ENCODE measurements around the gene ENTHD1. TPM values are rescaled to one million over a fixed set of nuclear protein-coding genes. Genes with fewer than 3 reads are reported as not detected.

The ENTHD1 gene
- total RNA-seq, 1 donor from 2014 or later: not detected

DNA sequence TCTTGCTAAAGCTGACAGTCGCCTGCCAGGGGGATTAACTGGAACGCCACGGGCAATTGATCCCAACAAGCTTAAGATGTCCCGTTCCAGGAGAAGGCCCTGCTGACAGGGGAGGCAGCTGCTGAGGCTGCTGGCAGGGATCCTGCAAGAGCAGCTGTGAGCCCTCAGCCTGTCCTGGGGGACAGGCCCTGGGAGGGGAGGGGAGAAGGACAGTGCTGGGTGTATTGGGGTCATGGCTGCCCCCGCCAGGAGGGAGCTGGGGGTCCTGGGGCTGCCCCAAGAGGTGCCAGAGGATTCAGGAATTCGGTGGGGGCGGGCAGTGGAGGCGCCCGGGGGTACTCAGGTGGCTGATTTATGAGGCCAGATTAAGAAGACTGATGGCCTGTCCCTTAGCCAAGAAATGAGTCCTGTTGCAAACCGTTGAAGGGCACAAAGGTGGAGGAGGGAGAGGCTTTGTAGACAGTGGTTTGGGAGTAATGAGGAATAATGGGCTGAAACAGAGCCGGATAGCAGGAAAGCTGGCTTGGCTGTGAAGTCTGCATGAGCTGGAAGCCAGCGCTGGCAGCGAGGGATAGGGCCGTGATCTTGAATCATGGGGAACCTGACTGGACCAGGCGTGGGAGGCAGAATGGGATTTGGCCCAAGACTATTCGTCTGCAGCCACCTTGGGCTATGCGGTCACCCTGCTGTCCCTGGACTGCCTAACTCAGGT is 189.5 kb downstream of the ENTHD1 start:
- intact Hi-C loops (cut with DNase I): no loop called here
- no peak for DNase-seq (ENCODE audit: low spot score)

- intact Hi-C loops (cut with DNase I): no loop called here
- no peak for DNase-seq (ENCODE audit: low spot score)
Measured at GRCh38 chr22:39703091-39703490, 190.5 kb downstream of the ENTHD1 start.

- intact Hi-C loops (cut with DNase I): no loop called here
- no peak for DNase-seq (ENCODE audit: low spot score)
Measured at GRCh38 chr22:39700565-39700964, 193.0 kb downstream of the ENTHD1 start.

GRCh38 chr22:39699631-39700360 is 193.8 kb downstream of the ENTHD1 start:
- no peak for DNase-seq (ENCODE audit: low spot score)
- intact Hi-C loops (cut with DNase I): no loop called here

- intact Hi-C loops (cut with DNase I): no loop called here
- no peak for DNase-seq (ENCODE audit: low spot score)
Measured at GRCh38 chr22:39697790-39698430, 195.7 kb downstream of the ENTHD1 start.

DNA sequence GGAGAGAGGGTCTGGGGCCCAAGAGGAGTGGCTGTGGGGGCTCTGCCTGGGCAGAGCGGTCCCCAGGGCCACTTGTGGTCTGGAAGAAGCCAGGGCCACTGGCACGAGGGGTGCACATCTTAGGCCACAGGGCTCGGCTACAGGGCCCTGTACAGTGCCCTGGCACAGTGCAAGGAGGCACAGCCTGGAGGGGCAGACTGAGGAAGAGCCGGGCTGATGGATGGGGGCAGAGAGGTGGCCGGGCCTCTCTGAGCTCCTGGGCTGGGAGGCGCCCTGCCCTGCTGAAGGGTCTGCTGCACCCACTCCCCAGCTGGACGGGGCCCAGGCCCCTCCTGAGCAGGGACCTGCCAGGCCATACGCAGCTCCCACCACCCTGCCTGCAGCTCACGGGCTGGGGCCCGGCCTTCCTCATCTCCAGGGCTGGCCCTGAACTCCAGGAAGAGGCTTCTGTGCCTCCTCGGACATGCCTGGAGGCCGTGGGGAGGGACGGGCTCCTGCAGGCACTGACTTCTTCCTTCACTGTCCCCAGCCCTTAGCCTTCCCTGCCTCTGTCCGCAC is 199.5 kb downstream of the ENTHD1 start:
- no peak for DNase-seq (ENCODE audit: low spot score)
- intact Hi-C loops (cut with DNase I): no loop called here

Other genes starting within 250 kb of the ENTHD1 start
- 1.2 TPM for gene GRAP2, start 7.3 kb upstream of the ENTHD1 start, total RNA-seq
- not detected for gene TMA7B, start 66.6 kb upstream of the ENTHD1 start, total RNA-seq
- 2.3 TPM for gene FAM83F, start 101.2 kb upstream of the ENTHD1 start, total RNA-seq